Body of pancreas (tissue), 4 donors: ENCODE results near the gene MYO16. TPM values are rescaled to one million over a fixed set of nuclear protein-coding genes. Genes with fewer than 3 reads are reported as not detected.

Experiments used
- ATAC-seq: fragments of 150-250 bp; one replicate; pipeline ENCODE4 v1.9.1; 2016
- DNase-seq, 4 donors: peaks; one replicate each; pipeline ENCODE4 v3.0.0-alpha.2; 2019
- H3K27ac ChIP-seq, 4 donors: fragments of 200-600 bp; sonication (generic); 1 replicate in 3 of 4; 2 replicates in 1 of 4; pipeline versions ENCODE4 v1.5.1 to v1.6.1; 2016 to 2019; ENCODE audit warnings: mild to moderate bottlenecking in 1 of 4, mixed read lengths in 1 of 4, moderate library complexity in 1 of 4
- H3K27me3 ChIP-seq, 2 donors: fragments of 200-600 bp; sonication (generic); one replicate each; pipeline ENCODE4 v1.6.0; 2016; ENCODE audit warnings: mild to moderate bottlenecking in 1 of 2
- H3K36me3 ChIP-seq, 2 donors: fragments of 200-600 bp; sonication (generic); replicated peaks in 1 of 2; 2 replicates each; pipeline ENCODE4 v1.5.1; 2016; ENCODE audit warnings: low read depth in 2 of 2; ENCODE audit not compliant: insufficient read depth in 1 of 2
- H3K4me1 ChIP-seq: fragments of 200-600 bp; sonication (generic); one replicate; pipeline ENCODE4 v1.6.0; 2016
- H3K4me3 ChIP-seq, 2 donors: fragments of 200-600 bp; sonication (generic); 1 replicate in 1 of 2; 2 replicates in 1 of 2; pipeline ENCODE4 v1.5.1; 2016 to 2019
- H3K9me3 ChIP-seq, 3 donors: fragments of 200-600 bp; sonication (generic); 1 replicate in 2 of 3; 2 replicates in 1 of 3; pipeline ENCODE4 v1.5.1; 2016
- CTCF ChIP-seq, 7 experiments: fragments of 450-650 bp in 4 of 7; fragments of 200-600 bp in 3 of 7; sonication (generic) in 3 of 7; IDR thresholded peaks; one replicate each; pipeline ENCODE4 v1.5.1; 2016 to 2019; ENCODE audit warnings: antibody characterized with exemption in 7 of 7
- POLR2A ChIP-seq, 3 donors: fragments of 450-650 bp; IDR thresholded peaks; one replicate each; pipeline ENCODE4 v1.6.1; 2016; ENCODE audit warnings: antibody characterized with exemption in 3 of 3, mild to moderate bottlenecking in 2 of 3
- WGBS, 2 donors: methylation state at CpG; one replicate each; pipeline ENCODE4 v1.1.5; 2017; 5-methylcytosine and 5-hydroxymethylcytosine counted together
- intact Hi-C: fragments of 100-400 bp; cut with DNase I; formaldehyde crosslinking; loops from one replicate; pipeline ENCODE4 v1.15.1; 2023
- total RNA-seq, 2 donors: library from RNA; depleted of rRNA; stranded (reverse); fragments of >200 nt; gene quantifications; one replicate each; pipeline ENCODE4 v1.1.0, GENCODE V29; 2016

Gene MYO16
- total RNA-seq, 2 donors from 2014 or later = under 0.01 to 0.78 TPM

GRCh38 chr13:108769213-108770070 lies 140.0 kb downstream of the MYO16 start:
- intact Hi-C loops = no loop called here
- ATAC-seq (no peak), DNase-seq (no peak)
- 34 to 36% methylated on average over 10 of the region's 10 CpGs for WGBS, 2 donors
- Histone ChIP-seq H3K27me3 (no peaks in the 10 kb centered on the region), H3K27ac (no peak overlapping the region), H3K4me1 (no peaks in the 10 kb centered on the region), H3K4me3 (no peak overlapping the region), H3K36me3 (no peaks in the 10 kb centered on the region), H3K9me3 (no peaks in the 10 kb centered on the region)
- no peak for TF ChIP-seq POLR2A (IDR thresholded peaks at IDR 0.05)
- no peak for TF ChIP-seq CTCF (IDR thresholded peaks at IDR 0.05)

- WGBS, 2 donors = 37 to 41% methylated on average over 8 of the region's 8 CpGs
- intact Hi-C loops = no loop called here
- no peaks in the 10 kb centered on the region for H3K4me1 ChIP-seq
- no peak for TF ChIP-seq POLR2A (IDR thresholded peaks at IDR 0.05)
- TF ChIP-seq CTCF (IDR thresholded peaks at IDR 0.05) = no peak
- H3K36me3 ChIP-seq = no peaks in the 10 kb centered on the region
- ATAC-seq (no peak), DNase-seq (no peak)
- H3K4me3 ChIP-seq = no peak overlapping the region
- H3K9me3 ChIP-seq = no peaks in the 10 kb centered on the region
- H3K27ac ChIP-seq = no peak overlapping the region
- H3K27me3 ChIP-seq = no peaks in the 10 kb centered on the region
Measured at GRCh38 chr13:108775597-108775996, 146.2 kb downstream of the MYO16 start.

GRCh38 chr13:108776650-108777049 lies 147.2 kb downstream of the MYO16 start:
- Histone ChIP-seq H3K4me3 (no peak overlapping the region), H3K27me3 (no peaks in the 10 kb centered on the region), H3K9me3 (no peaks in the 10 kb centered on the region), H3K36me3 (no peaks in the 10 kb centered on the region), H3K27ac (no peak overlapping the region), H3K4me1 (no peaks in the 10 kb centered on the region)
- 40 to 45% methylated on average over 3 of the region's 3 CpGs for WGBS, 2 donors
- no peak for TF ChIP-seq CTCF (IDR thresholded peaks at IDR 0.05)
- TF ChIP-seq POLR2A (IDR thresholded peaks at IDR 0.05) = no peak
- no peak for DNase-seq
- no peak for ATAC-seq
- intact Hi-C loops = no loop called here

DNA sequence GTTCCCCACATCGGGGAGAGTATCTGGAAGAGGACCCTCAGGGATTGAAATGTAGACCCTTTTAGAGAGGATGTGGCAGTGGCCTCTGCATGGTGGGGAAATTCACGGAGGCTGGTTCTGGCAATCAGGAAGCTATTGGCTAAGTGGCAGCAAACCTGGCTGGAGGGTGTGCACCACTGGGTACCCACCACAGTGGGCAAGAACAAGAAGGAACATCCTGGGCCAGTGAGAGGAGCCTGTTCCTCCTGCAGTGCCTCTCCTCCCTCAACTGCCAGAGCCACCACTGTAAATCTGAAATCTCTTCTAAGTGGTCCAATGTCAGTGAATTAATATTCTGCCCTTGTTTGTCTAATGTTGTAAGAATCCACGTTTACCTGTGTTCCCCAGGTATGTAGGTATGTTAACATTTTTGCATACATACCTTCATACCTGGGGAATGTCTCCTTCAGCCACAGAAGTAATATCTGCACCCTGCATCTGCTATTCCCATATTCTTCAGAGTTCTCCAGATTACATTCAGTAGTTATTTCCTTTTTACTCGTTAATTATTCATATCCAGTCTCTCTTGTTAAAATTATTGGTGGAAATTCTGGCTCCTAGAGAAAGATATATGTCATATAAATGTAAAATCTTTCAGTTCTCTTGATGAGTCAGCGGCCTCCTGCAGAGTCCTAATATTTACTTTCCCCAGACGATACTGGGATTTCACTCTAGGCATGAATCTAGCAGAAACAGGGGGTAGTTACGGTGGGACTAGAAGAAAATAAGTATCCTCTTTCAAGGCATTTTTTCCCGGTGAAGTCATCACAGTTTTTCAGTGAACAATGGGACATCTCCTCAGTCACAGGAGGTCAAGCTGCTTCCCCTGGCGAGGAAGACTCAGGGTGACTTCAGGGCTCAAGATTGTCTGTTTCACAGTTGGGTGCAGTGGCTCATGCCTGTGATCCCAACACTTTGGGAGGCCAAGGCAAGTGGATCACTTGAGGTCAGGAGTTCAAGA lies 148.3 kb downstream of the MYO16 start:
- TF ChIP-seq CTCF (IDR thresholded peaks at IDR 0.05) (no peak), POLR2A (IDR thresholded peaks at IDR 0.05) (no peak)
- DNase-seq (no peak), ATAC-seq (peak; percentile 18)
- Histone ChIP-seq H3K4me1 (no peaks in the 10 kb centered on the region), H3K9me3 (no peaks in the 10 kb centered on the region), H3K36me3 (no peaks in the 10 kb centered on the region), H3K4me3 (no peak overlapping the region), H3K27me3 (no peaks in the 10 kb centered on the region), H3K27ac (no peak overlapping the region)
- intact Hi-C loops = no loop called here
- 31 to 37% methylated on average over 9 of the region's 9 CpGs for WGBS, 2 donors
